Sigmoid colon (tissue), 7 donors: ENCODE measurements around the gene CASKIN1. TPM values are rescaled to one million over a fixed set of nuclear protein-coding genes. Genes with fewer than 3 reads are reported as not detected.

Experiments
- DNase-seq: peaks from one replicate; pipeline ENCODE4 v3.0.0-alpha.2; 2019
- H3K27ac ChIP-seq, 4 donors: fragments of 200-600 bp; sonication (generic); one replicate each; pipeline ENCODE4 v1.5.1; 2016 to 2019; ENCODE audit warnings: mild to moderate bottlenecking in 1 of 4
- H3K27me3 ChIP-seq, 3 donors: fragments of 200-600 bp; sonication (generic); one replicate each; pipeline ENCODE4 v1.5.1; 2019; ENCODE audit warnings: mild to moderate bottlenecking in 1 of 3
- H3K36me3 ChIP-seq, 4 donors: fragments of 200-600 bp; sonication (generic); one replicate each; pipeline ENCODE4 v1.5.1; 2016 to 2019
- H3K4me1 ChIP-seq, 4 donors: fragments of 200-600 bp; sonication (generic); one replicate each; pipeline ENCODE4 v1.5.1; 2017 to 2019
- H3K4me3 ChIP-seq, 4 donors: fragments of 200-600 bp; sonication (generic); one replicate each; pipeline ENCODE4 v1.5.1; 2017 to 2019; ENCODE audit warnings: mild to moderate bottlenecking in 2 of 4, moderate library complexity in 1 of 4
- H3K9me3 ChIP-seq, 4 donors: fragments of 200-600 bp in 3 of 4; sonication (generic) in 3 of 4; one replicate each; pipeline versions ENCODE4 v1.5.1 to v1.6.1; 2013 to 2019
- EP300 ChIP-seq, 4 donors: sonication (generic); formaldehyde crosslinking; IDR thresholded peaks; one replicate each; pipeline ENCODE4 v1.6.1; 2017; ENCODE audit warnings: antibody characterized with exemption in 4 of 4
- POLR2A ChIP-seq, 2 donors: fragments of 450-650 bp; IDR thresholded peaks; one replicate each; pipeline ENCODE4 v1.6.1; 2016; ENCODE audit warnings: antibody characterized with exemption in 2 of 2, mild to moderate bottlenecking in 2 of 2, moderate library complexity in 2 of 2
- POLR2AphosphoS5 ChIP-seq, 4 donors: sonication (generic); formaldehyde crosslinking; IDR thresholded peaks; one replicate each; pipeline ENCODE4 v1.6.1; 2017; ENCODE audit warnings: antibody characterized with exemption in 4 of 4
- WGBS, 2 donors: extraction: QIAGEN DNeasy Blood & Tissue Kit; methylation state at CpG; one replicate each; pipeline ENCODE4 v1.1.7; 2013; 5-methylcytosine and 5-hydroxymethylcytosine counted together
- intact Hi-C: fragments of 100-400 bp; cut with DNase I; formaldehyde crosslinking; loops from one replicate; pipeline ENCODE4 v1.15.1; 2023
- polyA plus RNA-seq, 3 donors: library from polyadenylated mRNA; stranded (reverse); fragments of 200-250 nt; gene quantifications; one replicate each; pipeline ENCODE4 v1.2.3, GENCODE V29; 2013
- total RNA-seq, 4 donors: library from RNA; depleted of rRNA; stranded (reverse); fragments of >200 nt; gene quantifications; one replicate each; pipeline ENCODE4 v1.1.0, GENCODE V29; 2016
- TF ChIP-seq, protein P1 (sequence below), 4 experiments: fragments of 450-650 bp in 3 of 4; fragments of 200-600 bp in 1 of 4; IDR thresholded peaks; one replicate each; pipeline ENCODE4 v1.5.1; 2016 to 2019; ENCODE audit warnings: antibody characterized with exemption in 4 of 4, mild to moderate bottlenecking in 3 of 4, moderate library complexity in 2 of 4
- donor health status: healthy with polysubstance abuse.
- donor health status: Bipolar disorder and iron deficiency.
- donor health status: healthy.

The CASKIN1 gene
- total and polyA plus RNA-seq, 7 donors: under 0.01 to 0.55 (median 0.31) TPM; not detected in 1

DNA sequence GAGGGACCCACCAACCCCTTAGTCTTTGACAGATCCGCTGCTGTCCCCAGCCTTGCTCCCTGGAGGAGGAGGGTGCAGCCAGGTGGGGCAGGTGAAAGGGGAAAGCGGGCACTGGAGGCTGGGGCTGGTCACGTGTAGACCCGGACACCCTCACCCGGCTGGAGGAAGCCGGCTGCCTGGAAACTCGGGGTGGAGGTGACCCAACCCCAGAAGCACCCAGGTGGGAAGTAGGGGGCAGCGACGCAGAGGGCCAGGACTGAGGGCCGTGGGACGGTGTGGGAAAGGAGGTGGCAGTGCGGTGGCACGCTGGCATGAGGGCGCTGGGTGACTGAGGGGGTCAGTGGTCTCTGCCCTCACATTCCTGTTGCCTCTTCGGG, 38.2 kb downstream of the CASKIN1 start:
- no peaks in the 10 kb centered on the region for H3K27me3 ChIP-seq
- peak overlapping the region in 1 of 4 donors; percentile 42 for H3K4me3 ChIP-seq
- H3K36me3 ChIP-seq: no peaks in the 10 kb centered on the region
- WGBS, 2 donors: 85 to 88% methylated on average over 15 of the region's 15 CpGs
- intact Hi-C loops: loop anchor here (2.0 kb wide), 1 partner anchor 93 kb away; the partner anchor contains the start of gene ECI1
- H3K27ac ChIP-seq: peak overlapping the region; percentile 90 to 96 (median 94)
- H3K4me1 ChIP-seq: peaks cover 0 to 79% (median 77%) of the 10 kb centered on the region in 4 donors
- TF ChIP-seq EP300 (IDR thresholded peaks at IDR 0.05) (no peak), POLR2A (IDR thresholded peaks at IDR 0.05) (no peak), POLR2AphosphoS5 (IDR thresholded peaks at IDR 0.05) (no peak)
- TF ChIP-seq, protein P1, sequence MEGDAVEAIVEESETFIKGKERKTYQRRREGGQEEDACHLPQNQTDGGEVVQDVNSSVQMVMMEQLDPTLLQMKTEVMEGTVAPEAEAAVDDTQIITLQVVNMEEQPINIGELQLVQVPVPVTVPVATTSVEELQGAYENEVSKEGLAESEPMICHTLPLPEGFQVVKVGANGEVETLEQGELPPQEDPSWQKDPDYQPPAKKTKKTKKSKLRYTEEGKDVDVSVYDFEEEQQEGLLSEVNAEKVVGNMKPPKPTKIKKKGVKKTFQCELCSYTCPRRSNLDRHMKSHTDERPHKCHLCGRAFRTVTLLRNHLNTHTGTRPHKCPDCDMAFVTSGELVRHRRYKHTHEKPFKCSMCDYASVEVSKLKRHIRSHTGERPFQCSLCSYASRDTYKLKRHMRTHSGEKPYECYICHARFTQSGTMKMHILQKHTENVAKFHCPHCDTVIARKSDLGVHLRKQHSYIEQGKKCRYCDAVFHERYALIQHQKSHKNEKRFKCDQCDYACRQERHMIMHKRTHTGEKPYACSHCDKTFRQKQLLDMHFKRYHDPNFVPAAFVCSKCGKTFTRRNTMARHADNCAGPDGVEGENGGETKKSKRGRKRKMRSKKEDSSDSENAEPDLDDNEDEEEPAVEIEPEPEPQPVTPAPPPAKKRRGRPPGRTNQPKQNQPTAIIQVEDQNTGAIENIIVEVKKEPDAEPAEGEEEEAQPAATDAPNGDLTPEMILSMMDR (IDR thresholded peaks at IDR 0.05): no peak
- no peak for DNase-seq
- H3K9me3 ChIP-seq: no peaks in the 10 kb centered on the region

DNA sequence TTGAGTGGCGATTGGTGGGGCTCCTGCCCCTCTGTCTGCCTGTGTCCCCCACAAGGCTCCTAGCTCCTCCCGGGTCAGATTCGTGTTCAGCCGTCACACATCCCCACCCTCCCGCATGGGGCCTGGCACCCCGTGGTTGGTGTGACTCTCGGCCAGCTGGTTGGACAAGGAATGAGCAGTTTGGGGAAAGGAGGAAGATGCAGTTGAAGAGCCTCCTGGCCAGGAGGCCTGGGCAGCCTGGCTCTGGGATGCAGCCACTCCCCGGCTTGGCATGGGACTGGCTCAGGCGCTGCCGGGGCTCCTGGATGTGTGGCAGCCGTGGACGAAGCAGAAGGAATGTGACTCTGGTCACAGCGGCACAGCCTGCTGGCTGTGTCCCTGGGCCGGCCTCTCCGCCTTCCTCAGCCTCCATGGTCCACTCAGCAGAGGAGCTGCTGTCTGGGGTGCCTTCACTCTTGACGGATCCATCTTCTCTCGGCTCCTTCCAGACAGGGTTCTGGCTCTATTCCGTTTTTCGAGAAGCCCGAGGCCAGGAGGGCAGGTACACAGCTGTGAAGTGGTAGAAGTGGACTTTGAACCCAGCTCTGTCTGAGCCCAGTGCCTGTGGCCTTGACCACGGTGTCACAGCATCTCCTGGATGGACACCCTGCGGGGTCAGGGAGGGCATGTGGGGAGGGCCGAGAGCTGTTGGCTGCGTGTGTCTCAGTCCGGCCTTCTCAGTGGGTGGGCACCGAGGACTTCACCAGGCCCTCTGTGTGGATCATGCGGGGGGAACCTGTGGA, 38.7 kb downstream of the CASKIN1 start:
- Histone ChIP-seq H3K9me3 (no peaks in the 10 kb centered on the region), H3K4me1 (peaks cover 0 to 84% (median 82%) of the 10 kb centered on the region in 4 donors), H3K4me3 (peak overlapping the region in 1 of 4 donors; percentile 75), H3K36me3 (no peaks in the 10 kb centered on the region), H3K27ac (peak overlapping the region; percentile 90 to 96 (median 94)), H3K27me3 (no peaks in the 10 kb centered on the region)
- intact Hi-C loops: loop anchor here (2.0 kb wide), 2 partner anchors 47 to 93 kb away; partner anchors contain the start of genes ECI1 and MLST8
- WGBS, 2 donors: 51 to 83% methylated on average over 27 of the region's 27 CpGs
- TF ChIP-seq POLR2A (IDR thresholded peaks at IDR 0.05): no peak
- peak in 3 of 4 donors; percentile 14 to 37 (median 28) for TF ChIP-seq POLR2AphosphoS5 (IDR thresholded peaks at IDR 0.05)
- TF ChIP-seq, protein P1 (IDR thresholded peaks at IDR 0.05): no peak
- TF ChIP-seq EP300 (IDR thresholded peaks at IDR 0.05): no peak
- no peak for DNase-seq

DNA sequence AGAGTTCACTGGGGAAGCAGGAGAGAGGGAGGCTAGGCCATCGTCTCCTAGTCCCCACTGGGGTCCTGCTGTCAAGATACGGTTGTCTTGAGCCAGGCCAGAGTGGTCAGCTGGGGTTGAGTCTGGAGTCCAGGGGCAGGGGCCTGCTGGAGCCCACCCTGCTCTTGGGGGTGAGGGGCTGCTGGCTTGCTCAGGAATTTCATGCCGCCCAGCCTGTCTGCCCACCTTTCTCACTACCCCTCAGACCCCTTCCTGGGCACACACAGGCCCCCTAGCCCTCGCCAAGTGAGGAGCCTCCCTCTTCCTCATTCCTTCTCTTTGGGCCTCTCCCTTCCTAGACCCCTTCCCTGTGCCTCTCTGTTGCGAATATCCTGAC, 39.6 kb downstream of the CASKIN1 start:
- peak overlapping the region in 3 of 4 donors; percentile 74 to 76 (median 75) for H3K4me3 ChIP-seq
- no peak for DNase-seq
- TF ChIP-seq EP300 (IDR thresholded peaks at IDR 0.05) (no peak), POLR2AphosphoS5 (IDR thresholded peaks at IDR 0.05) (no peak), POLR2A (IDR thresholded peaks at IDR 0.05) (no peak)
- peak overlapping the region; percentile 90 to 96 (median 94) for H3K27ac ChIP-seq
- no peaks in the 10 kb centered on the region for H3K36me3 ChIP-seq
- 64 to 74% methylated on average over 5 of the region's 5 CpGs for WGBS, 2 donors
- H3K9me3 ChIP-seq: no peaks in the 10 kb centered on the region
- H3K27me3 ChIP-seq: no peaks in the 10 kb centered on the region
- peaks cover 0 to 90% (median 84%) of the 10 kb centered on the region in 4 donors for H3K4me1 ChIP-seq
- intact Hi-C loops: loop anchor here (2.0 kb wide), 1 partner anchor 48 kb away; the partner anchor contains the start of gene MLST8

DNA sequence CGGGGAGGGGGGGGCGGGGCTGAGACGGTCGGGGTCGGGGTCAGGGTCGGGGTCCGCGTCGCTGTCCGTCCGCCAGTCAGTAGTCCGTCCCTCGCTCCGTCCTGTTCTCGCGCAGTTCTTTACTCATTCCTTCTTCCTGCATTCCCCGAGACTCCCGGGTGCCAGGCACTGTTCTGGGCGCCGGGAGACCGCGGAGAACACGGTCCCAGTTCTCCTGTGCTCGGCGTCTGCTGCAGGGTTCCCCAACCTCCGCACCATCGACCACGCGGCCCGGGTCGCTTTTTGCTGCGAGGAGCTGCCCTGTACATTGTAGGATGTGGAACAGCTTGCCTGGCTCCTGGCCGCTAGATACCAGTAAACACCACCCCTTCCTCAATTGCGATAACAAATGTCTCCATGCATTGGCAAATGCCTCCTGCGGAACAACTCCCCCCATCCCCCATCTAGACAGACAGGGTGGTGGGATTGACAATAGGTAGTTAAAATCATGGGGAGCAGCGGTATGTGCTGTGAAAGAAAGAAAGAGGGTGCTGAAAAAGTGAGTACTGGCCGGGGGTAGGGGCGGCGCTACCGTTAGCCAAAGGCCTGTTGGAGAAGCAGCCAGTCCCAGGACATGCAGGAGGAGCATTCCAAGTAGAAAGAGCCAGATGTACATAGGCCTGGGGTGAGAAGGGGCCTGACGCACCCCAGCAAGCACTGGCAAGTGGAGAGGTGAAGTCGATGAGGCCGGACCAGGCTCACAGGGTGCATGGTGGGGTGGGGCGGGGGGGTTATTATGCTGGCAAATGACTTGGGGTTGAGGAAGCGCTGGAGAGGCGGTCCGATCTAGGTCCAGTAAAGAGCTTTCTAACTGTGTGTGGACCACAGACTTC, 40.2 kb downstream of the CASKIN1 start:
- WGBS, 2 donors: 5 to 8% methylated on average over 47 of the region's 47 CpGs
- intact Hi-C loops: loop anchor here (2.0 kb wide), 2 partner anchors 49 to 67 kb away; partner anchors contain the start of genes E4F1 and MLST8
- DNase-seq: no peak
- peak overlapping the region; percentile 51 to 76 (median 74) for H3K4me3 ChIP-seq
- TF ChIP-seq POLR2AphosphoS5 (IDR thresholded peaks at IDR 0.05) (peak in 2 of 4 donors; percentile 35 to 56), POLR2A (IDR thresholded peaks at IDR 0.05) (no peak)
- H3K27ac ChIP-seq: peak overlapping the region; percentile 90 to 96 (median 94)
- H3K9me3 ChIP-seq: no peaks in the 10 kb centered on the region
- peaks cover 0 to 6% (median 2%) of the 10 kb centered on the region in 4 donors for H3K36me3 ChIP-seq
- peaks cover 0 to 90% (median 84%) of the 10 kb centered on the region in 4 donors for H3K4me1 ChIP-seq
- H3K27me3 ChIP-seq: no peaks in the 10 kb centered on the region

DNA sequence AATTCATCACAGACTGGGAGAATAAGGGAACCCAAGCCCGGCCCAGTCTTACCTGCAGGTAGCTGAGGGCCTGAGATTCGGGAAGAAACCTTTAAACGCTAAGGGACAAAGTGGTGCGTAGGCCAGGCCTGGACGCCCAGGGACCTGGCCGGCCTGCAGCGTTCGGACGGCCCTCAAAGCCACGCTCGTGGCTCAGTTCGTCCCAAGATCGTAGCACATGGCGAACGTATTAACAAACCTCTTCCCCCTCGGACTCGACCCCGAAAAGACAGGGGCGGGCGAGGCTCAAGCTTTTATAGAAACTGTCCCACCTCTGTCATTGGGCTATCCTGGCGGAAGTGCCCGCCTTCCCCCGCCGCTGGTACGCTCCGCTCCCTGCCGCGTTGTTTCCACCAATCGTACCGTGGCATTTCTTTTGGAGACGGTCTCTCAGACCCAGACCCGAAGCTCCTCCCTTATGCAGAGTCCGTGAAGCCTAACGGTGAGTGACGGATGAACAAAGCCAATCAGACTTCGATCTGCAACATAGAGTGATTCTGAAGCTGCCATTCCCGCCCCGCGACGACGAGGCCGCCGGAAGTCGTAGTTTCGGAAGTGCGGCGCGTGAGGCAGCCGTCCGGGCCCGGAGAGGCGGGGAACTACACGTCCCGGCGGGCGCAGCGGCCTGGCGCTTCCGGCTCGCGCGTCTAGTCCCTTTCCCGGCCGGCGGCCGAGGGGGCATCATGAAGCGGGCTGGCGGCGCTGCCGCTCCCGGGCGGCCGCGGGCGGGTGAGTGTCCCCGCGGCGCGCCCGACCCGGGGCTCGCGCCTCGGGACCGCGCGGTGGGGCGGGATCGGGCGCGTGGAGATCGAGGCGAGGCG, 41.1 kb downstream of the CASKIN1 start, which contains the start of gene TRAF7:
Gene TRAF7 (plus strand): TSS at position 692 of the 860 bp plus-strand sequence. CDS start 8,139 bp downstream, outside the sequence.
- H3K4me3 ChIP-seq: peak within 1 kb of the TSS; percentile 58 to 80 (median 76)
- no peaks in the 10 kb centered on the region for H3K9me3 ChIP-seq
- TF ChIP-seq POLR2A (IDR thresholded peaks at IDR 0.05) (peak; percentile 100), EP300 (IDR thresholded peaks at IDR 0.05) (peak in 1 of 4 donors; percentile 59), POLR2AphosphoS5 (IDR thresholded peaks at IDR 0.05) (peak; percentile 100)
- TF ChIP-seq, protein P1 (IDR thresholded peaks at IDR 0.05): no peak
- H3K36me3 ChIP-seq: peaks cover 0 to 8% (median 2%) of the 10 kb centered on the region in 4 donors
- peaks cover 0 to 90% (median 84%) of the 10 kb centered on the region in 4 donors for H3K4me1 ChIP-seq
- intact Hi-C loops: loop anchor here (2.0 kb wide), 1 partner anchor 67 kb away; the partner anchor contains the start of gene E4F1
- 0% methylated on average over 94 of the region's 94 CpGs for WGBS, 2 donors
- peak within 1 kb of the TSS; percentile 90 to 96 (median 94) for H3K27ac ChIP-seq
- no peaks in the 10 kb centered on the region for H3K27me3 ChIP-seq
- peak; percentile 100 for DNase-seq
